RKO (cell line): ENCODE measurements around the gene ITSN2.
"Not testable (repeated sequence)": the region's sequence is repeated elsewhere in the genome, so short reads cannot be mapped to it uniquely, and the experiment has no call there.

Experiments
- DNase-seq: peaks from one replicate; pipeline ENCODE4 v3.0.0-alpha.2; 2016; ENCODE audit warnings: low spot score

ITSN2 gene

DNA sequence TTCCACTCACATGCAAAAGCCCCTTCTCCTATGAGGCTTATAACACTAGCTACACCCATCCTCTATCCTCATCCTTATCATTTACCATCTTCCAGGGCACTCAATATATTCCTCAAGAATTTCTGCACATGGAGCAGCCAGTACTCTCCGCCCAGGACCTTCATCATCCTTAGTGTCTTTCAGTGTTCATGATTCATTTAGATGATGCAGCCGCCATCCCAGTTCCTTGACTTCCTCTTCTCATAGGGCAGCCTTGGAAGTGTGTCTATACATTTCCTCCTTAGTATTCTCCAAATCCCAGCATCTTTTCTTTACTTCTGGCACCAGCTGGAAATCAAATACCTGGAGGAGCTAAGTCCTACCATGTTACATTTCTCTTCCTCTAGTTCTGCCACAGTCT, 3.0 kb upstream of the ITSN2 start:
- DNase-seq: peak; percentile 23

- no peak for DNase-seq
These were observed 1.9 kb upstream of the ITSN2 start for GRCh38 chr2:24362253-24362652.

GRCh38 chr2:24360963-24361330, 611 bp upstream of the ITSN2 start:
- DNase-seq: no peak

DNA sequence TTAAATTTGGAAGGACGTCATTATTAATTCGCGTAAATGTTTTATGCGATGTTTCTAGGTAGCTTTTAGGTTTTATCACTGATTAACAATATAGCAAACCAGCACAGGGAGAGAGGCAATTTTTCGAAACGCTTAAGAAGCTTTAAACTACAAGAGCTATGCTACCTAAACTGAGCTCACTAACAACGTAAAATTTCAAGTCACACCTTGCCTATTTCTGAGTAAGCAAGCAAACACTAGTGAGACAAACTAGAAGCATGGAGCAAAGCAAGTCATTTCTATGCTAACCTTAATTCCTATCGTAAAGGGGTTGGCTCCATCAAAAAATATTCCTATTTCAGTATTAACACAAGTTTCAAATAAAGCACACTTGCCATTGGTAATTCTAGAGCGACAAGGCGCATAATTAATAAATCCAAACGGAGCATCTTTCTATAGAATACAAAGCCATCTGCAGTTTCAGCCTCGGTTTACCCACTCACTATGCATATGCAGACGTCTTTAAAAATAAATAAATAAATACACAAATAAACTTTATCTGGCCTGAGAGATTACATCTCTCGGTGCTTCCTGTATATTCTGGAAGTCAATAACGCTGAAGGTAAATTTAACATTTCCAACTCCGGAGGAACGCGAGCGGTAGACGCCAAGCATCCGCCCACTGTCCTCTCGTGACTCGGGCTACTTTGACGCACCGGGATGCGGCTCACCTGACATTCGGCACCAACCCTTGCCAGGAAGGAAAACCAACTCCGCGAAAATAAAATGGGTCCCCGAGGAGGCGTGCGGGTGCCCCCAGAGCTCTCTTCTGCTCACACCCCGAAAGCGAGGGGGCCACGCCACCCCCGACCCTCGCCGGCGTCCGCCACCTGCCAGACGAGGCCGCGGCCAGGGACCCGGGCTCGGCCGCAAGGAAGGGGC, 947 bp downstream of the ITSN2 start:
- DNase-seq: peak; percentile 43

DNA sequence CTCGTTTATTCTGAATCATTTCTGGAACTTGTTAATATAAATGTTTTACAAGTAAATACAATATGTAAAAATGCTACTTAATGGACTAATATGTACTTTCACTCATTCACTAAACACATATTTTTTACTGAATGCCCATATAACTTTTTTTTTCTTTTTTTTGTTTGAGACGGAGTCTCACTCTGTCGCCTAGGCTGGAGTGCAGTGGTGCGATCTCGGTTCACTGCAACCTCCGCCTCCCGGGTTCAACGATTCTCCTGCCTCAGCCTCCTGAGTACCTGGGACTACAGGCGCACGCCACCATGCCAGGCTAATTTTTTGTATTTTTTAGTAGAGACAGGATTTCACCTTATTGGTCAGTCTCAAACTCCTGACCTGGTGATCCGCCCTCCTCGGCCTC, 2.6 kb downstream of the ITSN2 start:
- not testable (repeated sequence) for DNase-seq

DNA sequence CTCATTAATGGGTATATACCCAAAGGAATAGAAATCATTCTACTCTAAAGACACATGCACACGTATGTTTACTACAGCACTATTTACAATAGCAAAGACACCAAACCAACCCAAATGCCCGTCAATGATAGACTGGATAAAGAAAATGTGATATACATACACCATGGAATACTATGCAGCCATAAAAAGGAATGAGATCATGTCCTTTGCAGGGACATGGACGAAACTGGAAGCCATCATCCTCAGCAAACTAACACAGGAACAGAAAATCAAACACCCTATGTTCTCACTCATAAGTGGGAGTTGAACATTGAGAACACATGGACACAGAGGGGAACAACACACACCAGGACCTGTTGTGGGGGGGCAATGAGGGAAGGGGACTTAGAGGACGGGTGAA, 3.2 kb downstream of the ITSN2 start:
- DNase-seq: not testable (repeated sequence)

GRCh38 chr2:24354957-24355356, 5.4 kb downstream of the ITSN2 start:
- no peak for DNase-seq

- DNase-seq: no peak
These were observed 5.9 kb downstream of the ITSN2 start for GRCh38 chr2:24354395-24354794.

DNA sequence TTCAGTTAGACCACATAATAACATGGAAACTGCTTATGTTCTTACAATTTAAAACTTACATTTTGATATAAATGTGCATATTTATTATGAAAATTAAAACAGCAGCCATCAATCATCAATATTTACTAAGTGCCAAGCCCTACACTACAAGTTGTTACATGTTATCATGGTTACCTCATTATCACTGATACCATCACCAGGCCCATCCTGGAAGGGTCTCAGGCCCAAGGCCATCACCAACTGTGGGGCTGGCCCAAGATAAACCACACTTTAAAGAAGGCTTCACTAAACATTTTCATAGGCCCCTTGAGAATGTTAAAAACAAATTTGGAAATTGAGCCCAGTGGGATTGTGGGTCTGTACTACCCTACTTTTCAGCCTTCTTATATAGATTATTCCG, 6.4 kb downstream of the ITSN2 start:
- DNase-seq: no peak

DNA sequence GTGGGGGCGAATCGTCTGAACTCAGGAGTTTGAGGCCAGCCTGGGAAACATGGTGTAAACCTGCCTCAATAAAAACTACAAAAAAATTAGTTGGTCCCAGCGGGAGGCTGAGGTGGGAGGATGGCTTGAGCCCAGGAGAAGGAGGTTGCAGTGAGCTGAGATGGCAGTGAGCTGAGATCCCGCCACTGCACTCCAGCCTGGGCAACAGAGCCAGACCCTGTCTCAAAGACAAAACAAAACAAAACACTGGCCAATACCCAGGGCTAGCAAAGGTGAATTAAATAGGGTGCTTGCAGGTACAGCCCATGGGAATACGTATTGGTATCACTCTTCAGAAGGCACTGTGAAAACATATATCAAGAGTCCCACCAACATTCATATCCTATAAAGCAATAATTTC, 7.0 kb downstream of the ITSN2 start:
- DNase-seq: no peak

- DNase-seq: no peak
These were observed 7.7 kb downstream of the ITSN2 start for GRCh38 chr2:24352664-24353063.

GRCh38 chr2:24351981-24352380, 8.4 kb downstream of the ITSN2 start:
- no peak for DNase-seq

DNA sequence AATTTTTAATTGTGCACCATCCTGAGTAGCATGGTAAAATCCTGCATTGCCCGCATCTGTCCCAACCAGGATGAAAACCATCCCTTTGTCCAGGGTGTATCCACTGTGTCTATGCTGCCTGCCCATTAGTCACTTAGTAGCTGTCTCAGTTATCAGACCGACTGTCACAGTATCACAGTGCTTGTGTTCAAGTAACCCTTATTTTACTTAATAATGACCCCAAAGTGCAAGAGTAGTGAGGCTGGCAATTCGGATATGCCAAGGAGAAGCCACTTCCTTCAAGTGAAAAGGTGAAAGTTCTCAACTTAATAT, 8.8 kb downstream of the ITSN2 start:
- DNase-seq: no peak

GRCh38 chr2:24350826-24351626, 9.3 kb downstream of the ITSN2 start:
- no peak for DNase-seq

GRCh38 chr2:24349097-24349496, 11.2 kb downstream of the ITSN2 start:
- DNase-seq: no peak

DNA sequence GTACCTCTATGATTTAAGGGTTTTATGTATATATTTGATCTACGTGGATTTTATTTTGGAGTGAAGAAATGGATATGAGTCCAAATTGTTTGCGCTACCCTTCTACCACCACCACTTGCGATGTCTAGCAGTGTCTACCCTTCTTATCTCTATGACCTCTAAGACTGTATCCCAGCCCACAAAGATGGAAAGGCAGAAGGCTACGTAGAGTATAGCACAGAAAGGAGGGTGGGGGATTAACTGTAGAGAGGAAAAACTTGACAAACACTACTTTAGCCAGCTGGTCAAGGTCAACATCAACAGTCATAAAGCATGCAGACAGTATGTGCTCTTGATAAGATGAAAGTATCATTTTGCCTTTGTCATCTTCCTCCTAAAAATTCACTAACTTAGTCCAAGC, 14.4 kb downstream of the ITSN2 start:
- DNase-seq: no peak

- no peak for DNase-seq
These were observed 17.0 kb downstream of the ITSN2 start for GRCh38 chr2:24343225-24343882.

- DNase-seq: no peak
These were observed 18.0 kb downstream of the ITSN2 start for GRCh38 chr2:24342110-24342910.

DNA sequence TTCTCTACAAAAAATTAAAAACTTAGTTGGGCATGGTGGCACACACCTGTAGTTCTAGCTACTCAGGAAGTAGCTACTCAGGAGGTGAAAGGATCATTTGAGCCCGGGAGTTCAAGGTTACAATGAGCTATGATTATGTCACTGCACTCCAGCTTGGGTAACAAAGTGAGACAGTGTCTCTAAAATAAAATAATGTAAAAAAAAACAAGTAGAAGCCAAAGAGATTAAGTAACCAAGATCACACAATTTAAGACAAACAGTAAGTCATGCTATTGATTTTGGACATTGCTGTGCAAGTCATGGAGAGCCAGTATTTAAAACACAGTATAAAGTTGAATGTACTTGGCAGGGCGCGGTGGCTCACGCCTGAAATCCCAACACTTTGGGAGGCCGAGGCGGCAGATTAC, 20.5 kb downstream of the ITSN2 start:
- no peak for DNase-seq

- not testable (repeated sequence) for DNase-seq
These were observed 21.2 kb downstream of the ITSN2 start for GRCh38 chr2:24339098-24339497.

DNA sequence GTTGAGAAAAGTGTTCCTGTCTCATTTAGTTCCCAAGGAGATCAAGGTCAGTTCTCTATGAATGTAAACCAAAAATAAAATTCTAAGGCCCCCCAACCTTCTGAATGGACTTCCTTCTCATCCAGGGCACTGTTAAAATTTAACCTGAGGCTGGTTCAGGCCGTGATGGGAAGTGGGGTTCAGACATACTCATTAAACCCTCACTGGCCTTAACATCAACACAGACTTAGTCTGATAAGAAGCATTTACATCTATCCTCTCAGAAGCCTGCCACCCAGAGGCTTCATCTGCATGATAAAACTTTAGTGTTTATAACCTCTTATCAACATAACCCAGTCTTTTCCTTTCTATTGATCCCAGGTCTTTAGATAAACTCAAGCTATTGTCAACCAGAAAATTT, 22.4 kb downstream of the ITSN2 start:
- DNase-seq: no peak

DNA sequence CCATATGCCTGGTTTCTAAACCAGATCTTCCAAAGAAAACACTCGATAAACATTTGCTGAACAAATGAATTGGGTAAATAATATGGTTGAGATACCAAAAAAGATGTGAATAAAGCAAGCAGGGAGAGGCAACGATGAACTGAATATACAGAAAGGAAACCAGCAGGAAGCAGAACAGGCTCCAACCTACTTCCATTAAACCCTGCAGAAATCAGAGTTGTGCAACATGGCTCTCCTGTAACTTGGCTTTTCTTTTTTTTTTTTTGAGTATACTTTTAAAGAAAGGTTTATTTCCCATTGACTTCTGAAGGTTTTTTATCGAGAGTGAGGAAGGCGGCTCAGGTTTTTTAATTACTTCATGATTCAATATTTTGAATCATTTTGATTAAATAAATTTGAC, 23.5 kb downstream of the ITSN2 start:
- no peak for DNase-seq
